Measurements from ENCODE around the gene TOPORS.
A peak's percentile ranks its signal among the peaks of the same experiment; 100 is the strongest.
"Not testable (repeated sequence)": the region's sequence is repeated elsewhere in the genome, so short reads cannot be mapped to it uniquely, and the experiment has no call there.

TOPORS gene

DNA sequence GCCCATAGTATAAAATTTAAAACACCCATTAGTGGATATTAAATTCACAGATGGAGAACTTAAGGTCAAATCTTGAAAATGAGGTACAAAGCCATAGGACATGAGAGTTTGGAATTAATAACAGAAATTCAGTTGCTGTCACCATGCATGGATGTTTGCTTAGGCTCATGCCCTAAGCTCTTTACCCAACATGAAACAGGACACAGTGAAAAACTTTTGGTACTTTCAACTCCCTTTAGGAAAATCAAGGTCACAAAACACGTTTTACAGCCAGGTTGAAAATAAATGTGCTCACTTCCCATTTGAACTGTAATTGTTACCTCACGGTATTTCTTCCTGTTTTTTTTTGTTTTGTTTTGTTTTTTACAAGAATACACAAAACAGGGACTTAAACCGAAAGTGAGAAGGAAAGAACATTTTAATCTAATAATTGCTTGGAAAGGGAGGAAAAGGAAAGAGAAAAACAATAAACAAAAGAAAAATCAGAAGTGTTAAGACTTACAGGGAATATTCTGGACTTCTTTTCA, 6.1 kb upstream of the TOPORS start:
- TF ChIP-seq, protein P1, sequence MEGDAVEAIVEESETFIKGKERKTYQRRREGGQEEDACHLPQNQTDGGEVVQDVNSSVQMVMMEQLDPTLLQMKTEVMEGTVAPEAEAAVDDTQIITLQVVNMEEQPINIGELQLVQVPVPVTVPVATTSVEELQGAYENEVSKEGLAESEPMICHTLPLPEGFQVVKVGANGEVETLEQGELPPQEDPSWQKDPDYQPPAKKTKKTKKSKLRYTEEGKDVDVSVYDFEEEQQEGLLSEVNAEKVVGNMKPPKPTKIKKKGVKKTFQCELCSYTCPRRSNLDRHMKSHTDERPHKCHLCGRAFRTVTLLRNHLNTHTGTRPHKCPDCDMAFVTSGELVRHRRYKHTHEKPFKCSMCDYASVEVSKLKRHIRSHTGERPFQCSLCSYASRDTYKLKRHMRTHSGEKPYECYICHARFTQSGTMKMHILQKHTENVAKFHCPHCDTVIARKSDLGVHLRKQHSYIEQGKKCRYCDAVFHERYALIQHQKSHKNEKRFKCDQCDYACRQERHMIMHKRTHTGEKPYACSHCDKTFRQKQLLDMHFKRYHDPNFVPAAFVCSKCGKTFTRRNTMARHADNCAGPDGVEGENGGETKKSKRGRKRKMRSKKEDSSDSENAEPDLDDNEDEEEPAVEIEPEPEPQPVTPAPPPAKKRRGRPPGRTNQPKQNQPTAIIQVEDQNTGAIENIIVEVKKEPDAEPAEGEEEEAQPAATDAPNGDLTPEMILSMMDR (IDR thresholded peaks at IDR 0.05; ENCODE audit: extremely low read depth, missing control alignments), result no peak
- DNase-seq (ENCODE audit: low spot score), result no peak

DNA sequence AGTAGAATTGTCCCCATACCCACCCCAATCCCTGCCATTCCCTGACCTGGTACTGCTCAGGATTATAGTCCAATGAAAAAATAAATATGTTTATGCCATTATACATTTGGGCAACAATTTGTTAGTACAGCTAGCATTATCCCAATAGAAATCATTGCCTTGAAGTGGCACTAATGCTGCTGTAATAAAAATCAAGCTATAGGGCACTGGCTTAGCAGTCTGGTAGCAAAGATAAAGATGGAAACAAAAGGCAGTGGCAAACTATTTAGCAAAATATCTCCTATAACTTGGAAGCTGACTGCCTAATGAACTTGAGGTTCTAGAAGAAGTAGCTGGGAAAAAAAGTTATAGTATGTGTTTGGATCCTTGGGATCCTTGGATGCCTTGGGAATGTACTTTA, 2.2 kb upstream of the TOPORS start:
- TF ChIP-seq, protein P1 (IDR thresholded peaks at IDR 0.05; ENCODE audit: extremely low read depth, missing control alignments), result no peak
- no peak for DNase-seq (ENCODE audit: low spot score)

DNA sequence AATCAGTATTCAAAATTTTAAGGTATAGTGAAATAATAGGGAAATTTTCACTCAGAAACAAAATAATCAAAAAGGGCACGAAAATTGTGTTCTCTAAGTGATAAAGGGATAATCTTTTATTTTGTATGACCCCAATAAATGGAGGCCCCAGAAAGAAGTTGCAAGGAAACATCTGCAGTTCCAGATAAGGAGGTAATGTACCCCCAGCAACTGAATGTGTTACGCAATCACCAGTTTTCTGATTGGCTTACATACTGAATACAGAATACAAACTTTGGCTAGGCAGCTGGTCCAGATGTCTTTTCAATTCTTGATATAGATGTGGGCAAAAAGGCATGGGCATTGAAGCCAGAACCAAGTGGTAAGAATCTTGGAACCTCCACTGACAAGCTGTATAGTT, 1.7 kb upstream of the TOPORS start:
- DNase-seq (ENCODE audit: low spot score), result no peak
- TF ChIP-seq, protein P1 (IDR thresholded peaks at IDR 0.05; ENCODE audit: extremely low read depth, missing control alignments), result no peak

DNA sequence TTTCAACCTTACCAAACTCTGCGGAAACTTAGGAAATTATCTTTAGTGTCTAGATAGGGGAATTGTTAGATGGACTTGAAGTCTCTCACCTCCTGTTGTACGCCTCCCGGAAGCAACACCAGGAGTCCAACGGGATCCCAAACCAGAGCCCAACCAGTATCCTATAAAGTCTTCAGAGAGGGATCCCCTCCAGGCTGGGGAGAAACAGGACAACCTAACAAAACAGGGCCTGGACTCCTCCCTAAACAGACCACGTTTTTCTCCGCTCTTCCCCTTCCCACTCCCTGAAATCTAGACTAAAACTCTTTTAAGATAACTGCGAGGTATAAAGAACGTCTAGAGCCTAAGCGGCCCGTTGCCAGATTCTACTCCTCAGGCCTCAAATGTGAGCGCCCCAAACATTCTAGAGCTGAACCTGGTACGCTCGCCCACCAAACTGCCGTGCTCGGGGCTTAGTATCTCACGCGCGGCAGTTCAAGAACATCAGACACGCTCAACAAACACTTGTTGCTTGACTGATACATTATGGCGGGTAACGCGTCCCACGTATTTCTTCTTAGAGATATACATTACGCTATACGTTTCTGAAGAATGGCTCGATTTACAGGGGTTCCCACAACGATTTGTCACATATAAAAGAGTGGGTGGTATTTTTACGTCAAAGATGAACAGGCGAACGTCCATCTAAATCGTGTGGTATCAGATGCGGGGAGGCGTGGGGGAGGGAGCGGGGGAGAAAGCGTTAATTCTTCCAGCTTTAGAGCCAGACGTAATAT, 922 bp downstream of the TOPORS start:
- DNase-seq (ENCODE audit: low spot score), result peak; percentile 39
- TF ChIP-seq, protein P1 (IDR thresholded peaks at IDR 0.05; ENCODE audit: extremely low read depth, missing control alignments), result no peak

DNA sequence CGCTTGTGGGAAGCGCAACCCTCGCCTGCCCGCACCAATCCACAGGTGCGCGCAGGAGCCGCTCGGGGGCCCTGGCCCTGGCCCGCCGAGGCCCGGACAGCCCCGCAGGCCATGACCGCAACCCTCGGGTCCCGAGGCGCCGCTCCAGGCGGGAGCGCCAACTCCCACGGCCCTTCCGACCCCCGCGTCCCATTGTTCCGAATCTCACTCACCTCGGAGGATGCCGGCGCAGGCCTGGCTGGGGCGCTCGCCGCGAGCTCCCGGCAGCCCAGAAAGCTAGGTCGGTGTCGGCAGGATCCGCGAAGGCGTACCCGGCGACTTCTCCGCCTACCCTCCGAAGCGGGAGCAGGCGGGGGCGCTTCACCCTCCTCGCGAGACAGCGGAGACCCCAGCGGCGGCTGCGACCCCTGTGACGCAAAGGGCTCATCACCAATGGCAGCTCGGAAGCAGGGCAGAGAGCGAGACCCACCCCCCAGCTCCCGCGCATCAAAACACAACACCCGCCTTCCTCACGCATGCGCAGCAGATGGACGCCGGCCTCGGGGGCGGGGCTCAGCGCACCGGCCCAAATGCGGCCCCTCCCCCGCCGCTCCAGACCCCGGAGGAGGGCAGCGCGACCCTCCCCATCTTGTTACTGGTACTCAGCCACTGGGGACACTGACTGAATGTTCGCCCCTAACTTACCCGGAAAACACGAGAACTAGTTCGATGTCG, 1.7 kb downstream of the TOPORS start:
- TF ChIP-seq, protein P1 (IDR thresholded peaks at IDR 0.05; ENCODE audit: extremely low read depth, missing control alignments), result no peak
- peak; percentile 98 for DNase-seq (ENCODE audit: low spot score)

DNA sequence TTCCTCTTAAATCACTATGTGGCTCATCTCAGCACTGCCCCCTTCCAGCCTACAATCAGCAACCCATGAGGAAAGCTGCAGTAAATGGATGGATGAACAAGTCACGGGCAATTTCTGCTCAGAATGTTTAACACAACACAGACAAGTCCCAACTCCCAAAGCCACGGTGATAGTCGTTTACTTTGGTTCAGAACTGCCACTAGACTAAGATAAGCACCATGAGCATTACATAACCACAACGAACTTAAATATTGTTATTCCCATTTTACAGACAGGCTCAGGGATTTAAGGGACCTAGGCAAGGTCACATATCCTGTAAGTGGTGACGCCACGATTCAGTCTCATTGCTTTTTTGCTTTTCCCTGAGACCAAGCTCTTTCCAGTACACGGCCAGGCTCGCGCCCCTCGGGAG, 2.2 kb downstream of the TOPORS start:
- TF ChIP-seq, protein P1 (IDR thresholded peaks at IDR 0.05; ENCODE audit: extremely low read depth, missing control alignments), result no peak
- DNase-seq (ENCODE audit: low spot score), result no peak

DNA sequence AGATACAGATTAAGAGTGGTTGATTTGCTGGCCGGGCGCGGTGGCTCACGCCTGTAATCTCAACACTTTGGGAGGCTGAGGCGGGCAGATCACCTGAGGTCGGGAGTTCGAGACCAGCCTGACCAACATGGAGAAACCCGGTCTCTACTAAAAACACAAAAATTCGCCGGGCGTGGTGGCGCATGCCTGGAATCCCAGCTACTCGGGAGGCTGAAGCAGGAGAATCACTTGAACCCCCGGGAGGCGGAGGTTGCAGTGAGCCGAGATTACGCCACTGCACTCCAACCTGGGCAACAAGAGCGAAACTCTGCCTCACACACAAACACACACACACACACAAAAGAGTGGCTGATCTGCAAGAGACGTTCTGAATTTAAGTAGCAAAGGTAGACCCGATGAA, 4.2 kb downstream of the TOPORS start:
- DNase-seq (ENCODE audit: low spot score), result not testable (repeated sequence)

Measured in GM20000 (cell line).